Measurements from ENCODE around the gene NTF3.

GRCh38 chr12:5465384-5465783, 33.5 kb downstream of the NTF3 start:
- no peak for TF ChIP-seq CTCF (IDR thresholded peaks at IDR 0.05)
- TF ChIP-seq POLR2A (IDR thresholded peaks at IDR 0.05), result no peak

Data from right lobe of liver (tissue), 4 donors.